HepG2 (cell line): ENCODE data around the gene SCN2A.

Experiments
- FOSL1 ChIP-seq: sonication (generic); formaldehyde crosslinking; IDR thresholded peaks from 2 replicates; pipeline ENCODE4 v1.9.0; 2021; ENCODE audit warnings: missing genetic modification reagents, borderline replicate concordance
- FOXP1 ChIP-seq, 2 experiments: fragments of 450-650 bp in 1 of 2; IDR thresholded peaks; 2 replicates each; pipeline ENCODE4 v1.6.1; 2017 to 2018; ENCODE audit warnings: antibody characterized with exemption in 1 of 2
- TARDBP ChIP-seq: sonication (generic); formaldehyde crosslinking; IDR thresholded peaks from 2 replicates; pipeline ENCODE4 v1.8.0; 2022; ENCODE audit warnings: mild to moderate bottlenecking, missing genetic modification reagents
- TF ChIP-seq, protein P1 (sequence below): sonication (generic); formaldehyde crosslinking; IDR thresholded peaks from 2 replicates; pipeline ENCODE4 v1.5.0; 2020; ENCODE audit warnings: mild to moderate bottlenecking, missing genetic modification reagents, moderate library complexity
- TF ChIP-seq, protein P2 (sequence below): sonication (generic); formaldehyde crosslinking; IDR thresholded peaks from 2 replicates; pipeline ENCODE4 v1.8.0; 2022; ENCODE audit warnings: missing genetic modification reagents, mild to moderate bottlenecking, inconsistent platforms, borderline replicate concordance

DNA sequence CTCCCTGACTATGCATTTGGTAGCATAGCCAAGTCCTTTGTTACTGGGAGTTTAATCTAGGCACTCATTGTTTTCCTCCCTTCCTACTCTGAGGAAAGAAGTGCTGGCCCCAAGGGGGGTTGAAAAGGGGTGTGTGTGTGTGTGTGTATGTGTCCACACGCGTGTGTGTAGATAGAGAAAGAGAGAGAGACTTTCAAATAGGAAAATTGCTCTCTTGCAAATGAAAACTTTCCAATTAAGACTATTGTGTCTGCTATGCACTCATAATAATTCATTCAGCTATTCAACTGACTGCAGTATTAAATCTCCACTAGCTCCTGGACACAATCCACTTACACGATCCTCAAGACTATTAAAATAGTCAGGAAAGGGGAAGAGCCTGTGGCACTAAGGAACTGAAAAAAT is 137.4 kb downstream of the SCN2A start:
- TF ChIP-seq, protein P1, sequence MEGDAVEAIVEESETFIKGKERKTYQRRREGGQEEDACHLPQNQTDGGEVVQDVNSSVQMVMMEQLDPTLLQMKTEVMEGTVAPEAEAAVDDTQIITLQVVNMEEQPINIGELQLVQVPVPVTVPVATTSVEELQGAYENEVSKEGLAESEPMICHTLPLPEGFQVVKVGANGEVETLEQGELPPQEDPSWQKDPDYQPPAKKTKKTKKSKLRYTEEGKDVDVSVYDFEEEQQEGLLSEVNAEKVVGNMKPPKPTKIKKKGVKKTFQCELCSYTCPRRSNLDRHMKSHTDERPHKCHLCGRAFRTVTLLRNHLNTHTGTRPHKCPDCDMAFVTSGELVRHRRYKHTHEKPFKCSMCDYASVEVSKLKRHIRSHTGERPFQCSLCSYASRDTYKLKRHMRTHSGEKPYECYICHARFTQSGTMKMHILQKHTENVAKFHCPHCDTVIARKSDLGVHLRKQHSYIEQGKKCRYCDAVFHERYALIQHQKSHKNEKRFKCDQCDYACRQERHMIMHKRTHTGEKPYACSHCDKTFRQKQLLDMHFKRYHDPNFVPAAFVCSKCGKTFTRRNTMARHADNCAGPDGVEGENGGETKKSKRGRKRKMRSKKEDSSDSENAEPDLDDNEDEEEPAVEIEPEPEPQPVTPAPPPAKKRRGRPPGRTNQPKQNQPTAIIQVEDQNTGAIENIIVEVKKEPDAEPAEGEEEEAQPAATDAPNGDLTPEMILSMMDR (CRISPR knock-in tag) = no peak
- TF ChIP-seq TARDBP (CRISPR knock-in tag) = no peak
- TF ChIP-seq, protein P2, sequence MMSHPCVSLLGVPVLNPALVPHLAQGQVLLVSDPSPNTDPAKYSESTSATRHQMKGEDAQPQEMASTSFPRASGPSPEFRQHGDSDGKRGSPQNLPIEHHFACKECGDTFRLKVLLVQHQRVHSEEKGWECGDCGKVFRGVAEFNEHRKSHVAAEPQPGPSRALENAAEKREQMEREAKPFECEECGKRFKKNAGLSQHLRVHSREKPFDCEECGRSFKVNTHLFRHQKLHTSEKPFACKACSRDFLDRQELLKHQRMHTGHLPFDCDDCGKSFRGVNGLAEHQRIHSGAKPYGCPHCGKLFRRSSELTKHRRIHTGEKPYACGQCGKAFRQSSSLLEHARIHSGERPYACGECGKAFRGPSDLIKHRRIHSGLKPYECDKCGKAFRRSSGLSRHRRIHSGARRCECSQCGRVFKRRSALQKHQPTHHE (CRISPR knock-in tag) = no peak
- no peak for TF ChIP-seq FOXP1 (IDR thresholded peaks at IDR 0.05)
- no peak for TF ChIP-seq FOXP1 (CRISPR knock-in tag; IDR thresholded peaks at IDR 0.05)
- no peak for TF ChIP-seq FOSL1 (CRISPR knock-in tag)
